KMS-11 (cell line): ENCODE data around the gene FHOD3.

ENCODE experiments used
- H2AFZ ChIP-seq: fragments of 200-600 bp; sonication (generic); 2 replicates; pipeline ENCODE4 v1.6.1; 2016; ENCODE audit warnings: antibody characterized with exemption, mixed run types, low read depth
- H3K27ac ChIP-seq: fragments of 200-600 bp; sonication (generic); 2 replicates; pipeline ENCODE4 v1.6.1; 2016; ENCODE audit warnings: mild to moderate bottlenecking, mixed run types
- H3K27me3 ChIP-seq: fragments of 200-600 bp; sonication (generic); 2 replicates; pipeline ENCODE4 v1.6.1; 2017; ENCODE audit warnings: mild to moderate bottlenecking, low read depth, mixed run types, moderate library complexity; ENCODE audit not compliant: insufficient read depth
- H3K36me3 ChIP-seq: fragments of 200-600 bp; sonication (generic); 2 replicates; pipeline ENCODE4 v1.6.1; 2017; ENCODE audit warnings: mild to moderate bottlenecking, mixed run types; ENCODE audit not compliant: insufficient read depth
- H3K4me1 ChIP-seq: fragments of 200-600 bp; sonication (generic); 2 replicates; pipeline ENCODE4 v1.6.1; 2016; ENCODE audit warnings: mild to moderate bottlenecking, low read depth, mixed run types; ENCODE audit not compliant: poor library complexity, severe bottlenecking
- H3K4me2 ChIP-seq: fragments of 200-600 bp; sonication (generic); 2 replicates; pipeline ENCODE4 v1.7.0; 2016; ENCODE audit warnings: mild to moderate bottlenecking, mixed run types
- H3K4me3 ChIP-seq: fragments of 200-600 bp; sonication (generic); IDR thresholded peaks from 2 replicates; pipeline ENCODE4 v1.6.1; 2017; ENCODE audit warnings: low read depth, low read length, mixed read lengths; ENCODE audit not compliant: insufficient read depth
- H3K79me2 ChIP-seq: fragments of 200-600 bp; sonication (generic); 2 replicates; pipeline ENCODE4 v1.6.1; 2016; ENCODE audit warnings: low read depth, mixed run types; ENCODE audit not compliant: insufficient read depth
- H3K9ac ChIP-seq: fragments of 200-600 bp; sonication (generic); 2 replicates; pipeline ENCODE4 v1.6.1; 2016; ENCODE audit warnings: mild to moderate bottlenecking, mixed run types
- H4K20me1 ChIP-seq: fragments of 200-600 bp; sonication (generic); 2 replicates; pipeline ENCODE4 v1.6.1; 2016; ENCODE audit warnings: mild to moderate bottlenecking, mixed run types; ENCODE audit not compliant: insufficient read depth
- TF ChIP-seq, protein P1 (sequence below): fragments of 200-600 bp; sonication (generic); conservative IDR thresholded peaks from 2 replicates; pipeline ENCODE4 v1.6.1; 2017; ENCODE audit warnings: low read depth, mild to moderate bottlenecking, antibody characterized with exemption, low read length, moderate library complexity, mixed read lengths

The FHOD3 gene

DNA sequence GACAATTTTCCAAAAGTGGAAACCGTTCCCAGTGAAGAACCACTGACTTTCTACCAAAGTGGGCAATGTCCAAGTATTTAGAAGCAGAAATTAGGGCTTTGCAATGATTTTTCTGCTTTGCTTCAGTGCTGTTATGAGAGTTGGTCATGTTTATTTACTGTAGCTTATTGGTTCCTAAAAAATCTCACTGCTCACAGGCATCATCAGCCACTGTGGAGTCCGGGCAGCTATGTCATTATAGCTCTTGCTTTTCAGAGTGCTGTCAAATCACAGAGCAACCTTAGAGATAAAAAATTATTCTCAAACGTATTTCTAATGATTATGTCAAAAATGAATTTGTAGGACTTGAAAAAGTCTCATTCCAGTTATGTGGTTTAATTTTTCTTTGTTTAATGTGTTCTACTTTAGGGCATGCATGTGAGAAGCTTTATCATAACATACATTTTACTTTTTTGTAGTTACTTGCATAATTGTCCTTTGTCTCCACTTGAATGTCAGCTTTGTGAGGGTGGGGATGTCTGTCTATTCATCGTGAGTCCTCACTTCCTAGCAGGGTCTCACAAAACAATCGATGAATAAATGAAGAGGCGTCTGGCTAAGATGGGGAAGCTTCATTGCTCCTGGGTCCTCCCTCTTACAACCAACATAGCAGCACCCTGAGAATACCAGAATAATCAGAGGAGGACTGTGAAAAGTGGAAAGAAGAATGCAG, 413.7 kb downstream of the FHOD3 start:
- TF ChIP-seq, protein P1, sequence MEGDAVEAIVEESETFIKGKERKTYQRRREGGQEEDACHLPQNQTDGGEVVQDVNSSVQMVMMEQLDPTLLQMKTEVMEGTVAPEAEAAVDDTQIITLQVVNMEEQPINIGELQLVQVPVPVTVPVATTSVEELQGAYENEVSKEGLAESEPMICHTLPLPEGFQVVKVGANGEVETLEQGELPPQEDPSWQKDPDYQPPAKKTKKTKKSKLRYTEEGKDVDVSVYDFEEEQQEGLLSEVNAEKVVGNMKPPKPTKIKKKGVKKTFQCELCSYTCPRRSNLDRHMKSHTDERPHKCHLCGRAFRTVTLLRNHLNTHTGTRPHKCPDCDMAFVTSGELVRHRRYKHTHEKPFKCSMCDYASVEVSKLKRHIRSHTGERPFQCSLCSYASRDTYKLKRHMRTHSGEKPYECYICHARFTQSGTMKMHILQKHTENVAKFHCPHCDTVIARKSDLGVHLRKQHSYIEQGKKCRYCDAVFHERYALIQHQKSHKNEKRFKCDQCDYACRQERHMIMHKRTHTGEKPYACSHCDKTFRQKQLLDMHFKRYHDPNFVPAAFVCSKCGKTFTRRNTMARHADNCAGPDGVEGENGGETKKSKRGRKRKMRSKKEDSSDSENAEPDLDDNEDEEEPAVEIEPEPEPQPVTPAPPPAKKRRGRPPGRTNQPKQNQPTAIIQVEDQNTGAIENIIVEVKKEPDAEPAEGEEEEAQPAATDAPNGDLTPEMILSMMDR = no peak
- Histone ChIP-seq H4K20me1 (no peaks in the 10 kb centered on the region), H2AFZ (no peak overlapping the region), H3K4me2 (no peak overlapping the region), H3K79me2 (no peaks in the 10 kb centered on the region), H3K9ac (no peak overlapping the region), H3K36me3 (no peaks in the 10 kb centered on the region), H3K4me3 (no peak overlapping the region), H3K27ac (no peak overlapping the region), H3K4me1 (no peaks in the 10 kb centered on the region), H3K27me3 (no peaks in the 10 kb centered on the region)

DNA sequence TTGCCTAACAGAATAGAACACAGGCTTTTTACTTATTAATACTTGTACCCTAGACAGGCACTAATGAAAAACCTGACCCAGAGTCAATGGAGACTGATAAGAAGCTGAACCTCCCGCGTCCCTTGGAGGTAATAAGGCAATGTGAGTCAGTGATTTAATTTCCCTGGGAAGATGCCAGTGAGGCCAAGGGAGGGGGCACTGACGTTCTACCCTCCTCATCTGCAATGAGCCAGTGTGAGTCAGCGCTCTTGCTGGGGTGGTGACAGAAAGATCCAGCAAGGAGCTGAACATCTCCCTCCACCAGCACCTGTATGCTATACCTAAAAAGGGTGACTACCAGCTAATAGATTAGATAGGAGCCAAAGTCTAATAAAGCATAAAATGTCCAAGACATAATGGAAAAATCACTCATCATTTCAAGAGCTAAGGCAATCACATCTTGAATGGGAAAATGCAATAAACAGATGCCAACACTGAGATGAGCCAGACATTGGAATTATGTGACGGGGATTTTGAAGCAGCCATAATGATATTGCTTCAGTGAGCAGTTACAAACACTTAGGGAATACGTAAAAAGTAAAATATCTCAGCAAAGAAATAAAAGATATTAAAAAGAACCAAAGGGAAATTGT, 414.4 kb downstream of the FHOD3 start:
- H3K4me1 ChIP-seq = no peaks in the 10 kb centered on the region
- TF ChIP-seq, protein P1 = no peak
- H3K9ac ChIP-seq = no peak overlapping the region
- H3K36me3 ChIP-seq = no peaks in the 10 kb centered on the region
- no peak overlapping the region for H3K4me3 ChIP-seq
- no peaks in the 10 kb centered on the region for H3K27me3 ChIP-seq
- H2AFZ ChIP-seq = no peak overlapping the region
- H4K20me1 ChIP-seq = no peaks in the 10 kb centered on the region
- no peak overlapping the region for H3K27ac ChIP-seq
- no peak overlapping the region for H3K4me2 ChIP-seq
- H3K79me2 ChIP-seq = no peaks in the 10 kb centered on the region

DNA sequence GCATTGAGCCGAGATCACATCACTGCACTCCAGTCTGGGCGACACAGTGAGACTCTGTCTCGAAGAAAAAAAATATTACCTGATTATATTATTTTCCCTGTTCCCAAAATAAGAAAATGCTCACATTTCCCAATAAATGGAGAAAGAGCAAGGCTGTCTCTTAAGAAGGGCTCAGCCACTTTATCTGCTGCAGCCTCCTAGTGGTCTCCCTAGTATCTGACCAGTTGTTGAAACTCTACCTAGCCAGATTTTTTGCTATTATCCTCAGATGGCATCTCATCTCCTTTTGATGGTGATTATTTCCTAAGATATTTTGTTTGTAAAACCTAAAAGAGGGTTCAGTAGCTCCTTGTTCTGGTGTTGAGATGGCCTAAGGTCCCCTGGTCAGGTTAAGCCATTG, 417.0 kb downstream of the FHOD3 start:
- Histone ChIP-seq H2AFZ (no peak overlapping the region), H4K20me1 (no peaks in the 10 kb centered on the region), H3K4me1 (no peaks in the 10 kb centered on the region), H3K36me3 (no peaks in the 10 kb centered on the region), H3K27me3 (no peaks in the 10 kb centered on the region), H3K4me3 (no peak overlapping the region), H3K27ac (no peak overlapping the region), H3K79me2 (no peaks in the 10 kb centered on the region), H3K9ac (no peak overlapping the region), H3K4me2 (no peak overlapping the region)
- TF ChIP-seq, protein P1 = no peak

GRCh38 chr18:36717422-36718110, 420.1 kb downstream of the FHOD3 start:
- Histone ChIP-seq H3K4me2 (no peak overlapping the region), H3K4me1 (no peaks in the 10 kb centered on the region)

More at GRCh38 chr18:36717422-36718110, 420.1 kb downstream of the FHOD3 start:
- TF ChIP-seq, protein P1 = no peak
- H3K27ac ChIP-seq = no peak overlapping the region
- H3K27me3 ChIP-seq = no peaks in the 10 kb centered on the region
- no peak overlapping the region for H2AFZ ChIP-seq
- no peak overlapping the region for H3K9ac ChIP-seq
- H3K79me2 ChIP-seq = no peaks in the 10 kb centered on the region
- H4K20me1 ChIP-seq = no peaks in the 10 kb centered on the region
- H3K36me3 ChIP-seq = no peaks in the 10 kb centered on the region
- no peak overlapping the region for H3K4me3 ChIP-seq
